ENCODE results near the gene ENTR1.
"Not testable (repeated sequence)": the region's sequence is repeated elsewhere in the genome, so short reads cannot be mapped to it uniquely, and the experiment has no call there.

DNA sequence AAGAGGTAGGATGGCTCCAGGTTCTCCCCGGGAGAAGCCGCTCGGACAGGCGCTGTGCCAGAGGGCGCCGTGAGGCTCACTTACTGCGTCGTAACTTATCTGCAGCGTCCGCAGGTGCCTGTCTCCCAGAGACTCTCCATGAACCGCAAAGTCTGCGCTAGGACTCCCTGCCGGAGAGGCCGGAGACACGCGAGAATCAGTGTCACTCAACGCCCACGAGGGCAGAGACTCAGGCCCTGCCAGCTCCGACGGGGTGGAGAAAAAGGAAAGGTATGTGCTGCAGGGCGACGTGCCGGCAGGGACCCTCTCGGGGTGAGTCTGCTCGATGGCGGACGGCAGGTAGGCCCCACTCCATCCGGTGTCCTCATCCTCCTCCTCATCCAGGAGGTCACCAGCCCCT lies 3.4 kb downstream of the ENTR1 start:
- not testable (repeated sequence) for TF ChIP-seq SUZ12 (IDR thresholded peaks at IDR 0.05; ENCODE audit: extremely low read depth, insufficient read depth, insufficient read length); ZNF274 (IDR thresholded peaks at IDR 0.05; ENCODE audit: low read depth, low read length); YY1 (IDR thresholded peaks at IDR 0.05; ENCODE audit: insufficient read depth, insufficient read length)

All from NT2/D1 (cell line).